Naive thymus-derived CD8-positive, alpha-beta T cell (primary cell): ENCODE data around the gene HOMER2. TPM values are rescaled to one million over a fixed set of nuclear protein-coding genes. Genes with fewer than 3 reads are reported as not detected.
A peak's percentile ranks its signal among the peaks of the same experiment; 100 is the strongest.

Experiments
- ATAC-seq, 2 donors: fragments of 150-1000 bp; cut with Tn5 transposase in 1 of 2; sonication (Bioruptor Pico), chemical (Tn5 transposase) in 1 of 2; 1 replicate in 1 of 2; 2 replicates in 1 of 2; pipeline ENCODE4 v1.10.0; 2021; ENCODE audit warnings: mild to moderate bottlenecking in 2 of 2, moderate library complexity in 2 of 2
- POLR2A ChIA-PET: fragments of 350-600 bp; sonication (Branson Sonifier 250); formaldehyde crosslinking; loops from one replicate; lab custom pipeline; 2021; ENCODE audit warnings: antibody characterized with exemption; lab: Charles Lee
- DNase-seq, 10 donors: peaks; one replicate each; pipeline versions ENCODE4 v3.0.0 to v3.0.0-alpha.2; 2020 to 2022
- H3K27ac Mint-ChIP-seq, 10 donors: one replicate each; pipeline ENCODE4 v1.8.0; 2020 to 2022; ENCODE audit warnings: mild to moderate bottlenecking in 10 of 10, mixed read lengths in 10 of 10, moderate library complexity in 4 of 10, inconsistent platforms in 1 of 10
- H3K27me3 Mint-ChIP-seq, 5 donors: one replicate each; pipeline ENCODE4 v1.8.0; 2021 to 2022; ENCODE audit warnings: mixed read lengths in 5 of 5
- H3K36me3 Mint-ChIP-seq, 3 donors: one replicate each; pipeline ENCODE4 v1.8.0; 2020 to 2022; ENCODE audit warnings: mixed read lengths in 3 of 3, mild to moderate bottlenecking in 2 of 3, inconsistent platforms in 1 of 3
- H3K4me1 Mint-ChIP-seq, 4 donors: one replicate each; pipeline ENCODE4 v1.8.0; 2021 to 2022; ENCODE audit warnings: mixed read lengths in 4 of 4
- H3K4me3 Mint-ChIP-seq, 10 donors: one replicate each; pipeline ENCODE4 v1.8.0; 2020 to 2022; ENCODE audit warnings: mild to moderate bottlenecking in 10 of 10, mixed read lengths in 10 of 10, moderate library complexity in 6 of 10, inconsistent platforms in 1 of 10
- H3K9me3 Mint-ChIP-seq, 9 donors: one replicate each; pipeline ENCODE4 v1.8.0; 2020 to 2022; ENCODE audit warnings: mixed read lengths in 9 of 9, mild to moderate bottlenecking in 3 of 9, inconsistent platforms in 1 of 9, moderate library complexity in 1 of 9
- polyA plus RNA-seq, 3 donors: library from polyadenylated mRNA; unstranded; fragments of 300-500 nt; fragmentation: Illumina TruSeq; gene quantifications; one replicate each; pipeline ENCODE4 v1.2.3, GENCODE V29; 2021
- total RNA-seq, 8 experiments: library from RNA in 2 of 8; stranded (reverse) in 2 of 8; gene quantifications; one replicate each; pipeline ENCODE4 v1.2.3 and lab custom pipeline; 2021 to 2026

Gene HOMER2
- total and polyA plus RNA-seq, 5 experiments from 2014 or later, result 0.23 to 6.2 (median 3.1) TPM

- Mint-ChIP-seq H3K9me3 (peaks cover 0 to 2% (median 0%) of the 10 kb centered on the region in 9 donors), H3K27me3 (peaks cover 0 to 2% (median 0%) of the 10 kb centered on the region in 5 donors), H3K27ac (no peak overlapping the region), H3K4me3 (no peak overlapping the region), H3K4me1 (peaks cover 9 to 31% (median 20%) of the 10 kb centered on the region in 4 donors), H3K36me3 (peaks cover 0 to 4% (median 0%) of the 10 kb centered on the region in 3 donors)
- ATAC-seq (no peak), DNase-seq (no peak)
- POLR2A ChIA-PET, result interaction anchor here (1.3 kb wide), 1 partner anchor 11 kb away, joined by 3 read pairs; no protein-coding TSS in a partner anchor
Measured at GRCh38 chr15:82848241-82848993, 104.1 kb downstream of the HOMER2 start.

- Mint-ChIP-seq H3K4me1 (peaks cover 9 to 25% (median 13%) of the 10 kb centered on the region in 4 donors), H3K9me3 (peaks cover 0 to 2% (median 0%) of the 10 kb centered on the region in 9 donors), H3K27ac (no peak overlapping the region), H3K27me3 (no peaks in the 10 kb centered on the region), H3K36me3 (peaks cover 2 to 4% (median 2%) of the 10 kb centered on the region in 3 donors), H3K4me3 (no peak overlapping the region)
- ATAC-seq, result no peak
- POLR2A ChIA-PET, result no interaction called here
- DNase-seq, result no peak
Measured at GRCh38 chr15:82847703-82848102, 104.8 kb downstream of the HOMER2 start.

DNA sequence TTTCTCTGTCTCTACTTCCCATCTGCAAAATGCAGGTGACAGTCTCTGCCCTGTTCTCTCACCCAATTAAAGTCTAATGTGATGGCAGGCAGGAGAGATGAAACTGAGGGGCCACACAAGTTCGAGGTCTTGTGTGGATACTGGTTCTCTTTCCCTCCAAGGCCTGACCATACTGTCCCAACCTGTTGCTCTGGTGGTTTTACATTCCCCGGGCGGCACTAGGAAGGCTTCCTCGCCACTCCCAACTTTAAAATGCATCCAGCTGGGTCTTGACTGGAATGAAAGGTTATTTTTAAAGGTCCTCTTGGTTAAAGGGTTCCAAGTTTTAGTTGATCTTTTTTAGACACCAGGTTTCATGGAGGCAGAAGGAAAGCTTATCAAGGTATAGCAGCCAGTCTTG, 105.9 kb downstream of the HOMER2 start:
- DNase-seq, result no peak
- ATAC-seq, result no peak
- Mint-ChIP-seq H3K4me3 (no peak overlapping the region), H3K36me3 (peaks cover 4% of the 10 kb centered on the region in 3 donors), H3K27me3 (no peaks in the 10 kb centered on the region), H3K9me3 (peaks cover 0 to 2% (median 0%) of the 10 kb centered on the region in 9 donors), H3K27ac (no peak overlapping the region), H3K4me1 (peaks cover 9 to 21% (median 11%) of the 10 kb centered on the region in 4 donors)
- POLR2A ChIA-PET, result interaction anchor here (0.6 kb wide), 1 partner anchor 58 kb away, joined by 5 read pairs; no protein-coding TSS in a partner anchor

GRCh38 chr15:82845686-82846085, 106.8 kb downstream of the HOMER2 start:
- Mint-ChIP-seq H3K4me1 (peaks cover 9 to 21% (median 11%) of the 10 kb centered on the region in 4 donors), H3K36me3 (peaks cover 4% of the 10 kb centered on the region in 3 donors), H3K27ac (no peak overlapping the region), H3K4me3 (peak overlapping the region in 1 of 10 donors; percentile 9), H3K27me3 (no peaks in the 10 kb centered on the region), H3K9me3 (peaks cover 0 to 2% (median 0%) of the 10 kb centered on the region in 9 donors)
- POLR2A ChIA-PET, result no interaction called here
- DNase-seq (no peak), ATAC-seq (no peak)

DNA sequence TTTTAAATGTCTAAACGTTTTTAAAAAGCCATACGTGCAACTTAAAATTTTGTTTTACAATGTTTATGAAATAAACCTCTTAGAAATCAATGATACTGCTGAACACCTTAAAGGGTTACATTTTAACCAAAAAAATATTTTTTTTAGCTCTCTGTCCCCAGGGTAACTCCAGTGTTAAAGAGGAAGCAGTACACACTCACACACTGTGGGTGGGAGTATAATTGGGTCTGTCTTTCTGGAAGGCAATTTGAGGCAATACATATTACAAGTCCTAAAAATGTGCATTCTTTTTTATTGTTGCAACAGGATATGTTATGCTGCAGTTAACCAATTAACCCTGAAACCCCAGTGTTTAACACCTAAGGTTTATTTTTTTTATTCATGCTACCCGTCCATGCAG, 109.0 kb downstream of the HOMER2 start:
- ATAC-seq, result no peak
- Mint-ChIP-seq H3K27ac (no peak overlapping the region), H3K27me3 (no peaks in the 10 kb centered on the region), H3K4me1 (peaks cover 7 to 12% (median 9%) of the 10 kb centered on the region in 4 donors), H3K9me3 (peaks cover 0 to 2% (median 0%) of the 10 kb centered on the region in 9 donors), H3K4me3 (no peak overlapping the region), H3K36me3 (peaks cover 2 to 4% (median 4%) of the 10 kb centered on the region in 3 donors)
- DNase-seq, result no peak
- POLR2A ChIA-PET, result no interaction called here

DNA sequence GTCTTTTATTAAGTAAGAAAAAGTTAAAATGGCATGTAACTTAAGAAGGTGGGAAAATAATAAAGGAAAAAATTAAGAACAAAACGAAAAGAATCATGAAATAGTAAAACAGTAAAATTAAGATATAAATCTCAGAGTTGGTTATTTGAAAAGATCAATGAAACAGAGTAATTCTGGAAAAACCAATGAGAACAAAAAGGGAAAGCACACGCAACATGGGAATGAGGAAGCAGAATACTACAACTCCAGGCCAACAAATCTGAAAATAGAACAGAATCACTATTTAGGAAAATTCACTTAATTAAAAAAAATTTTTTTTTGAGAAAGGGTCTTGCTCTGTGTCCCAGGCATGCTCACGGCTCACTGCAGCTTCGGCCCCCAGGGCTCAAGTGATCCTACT, 112.4 kb downstream of the HOMER2 start:
- Mint-ChIP-seq H3K4me1 (peaks cover 6 to 16% (median 10%) of the 10 kb centered on the region in 4 donors), H3K36me3 (peaks cover 26 to 34% (median 31%) of the 10 kb centered on the region in 3 donors), H3K4me3 (no peak overlapping the region), H3K9me3 (peaks cover 0 to 9% (median 2%) of the 10 kb centered on the region in 9 donors), H3K27ac (no peak overlapping the region), H3K27me3 (no peaks in the 10 kb centered on the region)
- ATAC-seq (no peak), DNase-seq (no peak)
- POLR2A ChIA-PET, result no interaction called here

DNA sequence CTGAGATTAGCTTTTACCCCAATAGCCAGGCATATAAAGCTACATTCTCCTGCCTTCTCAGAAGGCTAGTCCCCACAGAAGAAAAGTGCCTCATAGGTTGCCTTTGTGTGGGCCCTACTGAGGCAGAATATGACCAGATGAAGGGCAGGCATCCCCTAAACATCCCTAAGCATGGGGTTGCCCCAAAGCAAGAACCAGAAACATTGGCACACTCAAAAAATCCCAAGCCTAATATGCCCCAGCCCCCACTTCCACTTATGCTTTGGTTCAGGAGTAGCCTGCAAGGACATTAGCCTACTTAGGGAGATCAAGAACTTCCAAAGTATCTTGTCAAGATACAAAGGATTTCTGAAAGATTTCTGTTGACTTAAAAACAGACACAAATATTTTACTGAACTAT, 113.4 kb downstream of the HOMER2 start:
- Mint-ChIP-seq H3K27ac (no peak overlapping the region), H3K4me3 (no peak overlapping the region), H3K36me3 (peaks cover 26 to 41% (median 38%) of the 10 kb centered on the region in 3 donors), H3K4me1 (peaks cover 0 to 11% (median 4%) of the 10 kb centered on the region in 4 donors), H3K9me3 (peaks cover 0 to 9% (median 2%) of the 10 kb centered on the region in 9 donors), H3K27me3 (no peaks in the 10 kb centered on the region)
- POLR2A ChIA-PET, result no interaction called here
- DNase-seq (no peak), ATAC-seq (no peak)

DNA sequence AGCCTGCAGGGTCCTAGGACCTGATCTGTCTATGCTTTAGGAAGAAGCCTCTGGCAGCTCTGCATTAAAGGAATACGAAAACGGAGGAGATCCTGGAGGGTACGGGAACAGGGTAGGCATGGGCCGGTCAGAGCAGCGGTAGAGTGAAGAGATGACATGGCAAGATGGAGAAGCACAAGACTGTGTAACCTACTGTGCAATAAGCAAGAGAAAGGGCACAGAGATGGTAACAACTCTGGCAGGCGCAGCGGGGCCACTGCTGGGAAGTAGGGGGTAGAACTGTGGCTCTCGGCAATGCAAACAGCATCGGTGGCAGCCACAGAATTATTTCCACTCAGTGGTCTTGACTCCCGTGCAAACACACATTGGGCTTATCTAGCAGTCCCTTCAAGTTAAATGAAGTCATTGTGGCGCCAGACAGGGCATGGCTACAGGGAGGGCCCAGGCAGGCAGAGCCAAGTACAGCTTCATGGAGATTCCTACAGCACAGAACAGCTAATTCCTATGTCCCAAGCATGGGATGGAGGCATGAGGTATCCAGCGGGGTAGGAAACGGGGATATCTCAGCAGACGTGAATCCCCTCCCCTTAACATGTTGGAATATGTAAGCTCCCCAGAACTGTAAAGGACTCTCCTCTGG, 114.3 kb downstream of the HOMER2 start:
- POLR2A ChIA-PET, result interaction anchor here (0.9 kb wide), 1 partner anchor 11 kb away, joined by 3 read pairs; no protein-coding TSS in a partner anchor
- peaks cover 0 to 11% (median 2%) of the 10 kb centered on the region in 4 donors for H3K4me1 Mint-ChIP-seq
- H3K36me3 Mint-ChIP-seq, result peaks cover 28 to 51% (median 46%) of the 10 kb centered on the region in 3 donors
- peak overlapping the region in 4 of 10 donors; percentile 2 to 90 (median 46) for H3K27ac Mint-ChIP-seq
- H3K4me3 Mint-ChIP-seq, result no peak overlapping the region
- H3K27me3 Mint-ChIP-seq, result no peaks in the 10 kb centered on the region
- DNase-seq (no peak), ATAC-seq (peak; percentile 15 to 31)
- peaks cover 0 to 9% (median 0%) of the 10 kb centered on the region in 9 donors for H3K9me3 Mint-ChIP-seq

DNA sequence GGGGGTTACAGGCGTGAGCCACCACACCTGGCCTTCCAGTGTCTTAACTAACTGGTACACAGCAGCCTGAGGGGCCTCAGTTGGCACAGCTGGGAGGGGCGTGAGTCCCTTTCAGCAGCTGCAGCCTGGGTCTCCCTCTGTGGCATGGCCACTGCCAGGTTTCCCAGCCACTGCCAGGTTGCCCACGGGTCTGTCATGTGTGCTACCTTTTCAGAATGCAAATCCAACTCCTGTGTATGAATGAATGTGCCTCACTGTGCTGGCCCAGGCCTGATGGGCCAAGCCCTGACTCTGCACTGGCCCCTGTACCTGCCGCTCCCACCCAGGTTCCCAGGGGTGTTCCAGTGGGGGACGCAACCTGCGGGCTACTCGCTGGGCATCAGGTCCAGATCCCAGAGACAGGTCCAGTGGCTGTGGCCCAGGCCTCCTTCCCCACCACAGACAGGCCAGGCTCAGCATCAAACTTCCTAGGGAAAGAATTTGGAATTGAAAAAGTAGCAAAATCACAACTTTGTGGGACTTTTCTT, 117.1 kb downstream of the HOMER2 start:
- Mint-ChIP-seq H3K27ac (peak overlapping the region in 1 of 10 donors; percentile 40), H3K36me3 (peaks cover 31 to 78% (median 61%) of the 10 kb centered on the region in 3 donors), H3K4me1 (peaks cover 5 to 25% (median 12%) of the 10 kb centered on the region in 4 donors), H3K27me3 (no peaks in the 10 kb centered on the region), H3K9me3 (peaks cover 0 to 9% (median 0%) of the 10 kb centered on the region in 9 donors), H3K4me3 (no peak overlapping the region)
- ATAC-seq (peak in 1 of 2 donors; percentile 9), DNase-seq (no peak)
- POLR2A ChIA-PET, result no interaction called here

DNA sequence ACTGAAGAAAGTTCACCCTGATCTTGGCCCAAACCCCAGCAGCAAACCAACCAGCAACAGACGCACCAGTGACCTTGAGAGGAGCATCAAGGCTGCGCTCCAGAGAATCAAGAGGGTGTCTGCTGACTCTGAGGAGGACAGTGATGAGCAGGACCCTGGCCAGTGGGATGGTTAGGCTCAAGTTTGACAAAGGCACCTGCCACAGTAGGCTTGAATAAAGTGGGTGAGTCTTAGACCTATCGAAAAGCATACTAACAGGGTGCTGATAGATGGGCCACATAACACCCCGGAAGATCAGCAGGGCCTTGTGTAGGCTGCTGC, 119.2 kb downstream of the HOMER2 start:
- H3K27me3 Mint-ChIP-seq, result no peaks in the 10 kb centered on the region
- POLR2A ChIA-PET, result no interaction called here
- peaks cover 31 to 98% (median 66%) of the 10 kb centered on the region in 3 donors for H3K36me3 Mint-ChIP-seq
- no peak for DNase-seq
- no peak for ATAC-seq
- peaks cover 0 to 9% (median 0%) of the 10 kb centered on the region in 9 donors for H3K9me3 Mint-ChIP-seq
- H3K4me1 Mint-ChIP-seq, result peaks cover 7 to 25% (median 13%) of the 10 kb centered on the region in 4 donors
- H3K27ac Mint-ChIP-seq, result peak overlapping the region in 5 of 10 donors; percentile 55 to 90 (median 76)
- H3K4me3 Mint-ChIP-seq, result peak overlapping the region in 1 of 10 donors; percentile 45

GRCh38 chr15:82832601-82833361, 119.7 kb downstream of the HOMER2 start:
- no peak for ATAC-seq
- Mint-ChIP-seq H3K27ac (peak overlapping the region in 8 of 10 donors; percentile 55 to 90 (median 74)), H3K4me3 (peak overlapping the region in 2 of 10 donors; percentile 14 to 45), H3K27me3 (no peaks in the 10 kb centered on the region), H3K36me3 (peaks cover 26 to 98% (median 64%) of the 10 kb centered on the region in 3 donors), H3K4me1 (peaks cover 7 to 25% (median 11%) of the 10 kb centered on the region in 4 donors), H3K9me3 (peaks cover 0 to 3% (median 0%) of the 10 kb centered on the region in 9 donors)
- POLR2A ChIA-PET, result no interaction called here
- DNase-seq, result peak in 1 of 10 donors; percentile 10
